GM18499 (cell line): ENCODE measurements around the gene GAL.

ENCODE experiments used
- ATAC-seq: cut with Tn5 transposase; IDR thresholded peaks from one replicate; pipeline ENCODE4 v1.9.1; 2021; ENCODE audit warnings: moderate number of reproducible peaks; ENCODE audit not compliant: insufficient read depth, unreplicated experiment

The GAL gene

DNA sequence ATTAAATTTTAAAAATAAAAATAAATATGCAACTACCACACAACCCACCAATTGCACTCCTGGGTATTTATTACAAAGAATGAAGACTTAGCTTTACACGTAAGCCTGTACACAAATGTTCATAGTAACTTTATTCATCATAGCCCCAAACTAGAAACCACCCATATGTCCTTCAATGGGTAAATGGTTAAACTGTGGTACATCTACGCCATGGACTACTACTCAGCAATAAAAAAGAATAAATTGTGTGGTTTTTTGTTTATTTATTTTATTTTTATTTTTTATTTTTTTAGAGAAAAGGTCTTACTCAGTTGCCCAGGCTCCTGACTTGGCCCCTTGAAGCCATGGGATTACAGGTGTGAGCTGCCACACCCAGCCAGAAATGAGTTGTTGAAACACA is 14.6 kb downstream of the GAL start:
- no peak for ATAC-seq

DNA sequence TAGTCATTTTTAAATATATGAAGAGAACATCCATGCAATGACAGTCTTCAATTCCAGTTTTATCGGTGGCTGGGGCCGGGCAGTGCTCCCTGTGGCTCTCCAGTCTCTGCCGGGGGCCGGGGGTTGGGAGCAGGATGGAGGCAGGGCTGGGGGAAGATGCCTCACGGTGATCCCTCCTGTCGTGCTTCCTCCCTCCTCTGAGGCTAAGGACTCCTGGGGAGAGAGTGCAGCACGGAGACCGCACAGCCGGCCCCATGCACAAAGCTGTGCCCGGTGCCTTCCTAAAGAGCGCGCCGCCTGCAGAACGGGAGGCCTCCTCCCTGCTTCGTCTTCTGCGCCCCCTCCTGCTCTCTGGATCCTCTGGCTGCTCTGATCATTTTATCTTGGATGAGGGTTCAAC is 20.5 kb downstream of the GAL start:
- no peak for ATAC-seq

DNA sequence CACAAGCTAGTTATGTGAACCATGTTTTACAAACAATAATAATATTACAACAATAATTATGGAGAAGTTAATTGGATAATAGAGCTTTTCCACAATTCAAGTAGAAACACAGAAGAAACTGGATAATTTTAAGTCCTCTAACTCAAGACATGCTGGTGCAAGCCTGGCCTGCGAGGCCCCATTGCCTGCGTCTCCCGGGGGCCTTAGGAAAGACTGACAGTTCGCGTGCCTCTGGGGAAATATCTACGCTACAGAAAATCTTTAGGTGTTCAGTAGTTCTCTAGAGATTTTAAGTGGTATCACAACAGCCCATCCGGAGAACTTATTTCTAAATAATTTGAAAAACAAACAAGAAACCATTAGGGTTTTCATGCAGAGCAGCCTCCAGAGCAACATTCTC is 23.2 kb downstream of the GAL start:
- no peak for ATAC-seq

GRCh38 chr11:68709062-68709461 is 24.7 kb downstream of the GAL start:
- ATAC-seq = no peak

GRCh38 chr11:68710409-68710808 is 26.1 kb downstream of the GAL start:
- no peak for ATAC-seq

GRCh38 chr11:68711114-68711513 is 26.8 kb downstream of the GAL start:
- ATAC-seq = no peak

DNA sequence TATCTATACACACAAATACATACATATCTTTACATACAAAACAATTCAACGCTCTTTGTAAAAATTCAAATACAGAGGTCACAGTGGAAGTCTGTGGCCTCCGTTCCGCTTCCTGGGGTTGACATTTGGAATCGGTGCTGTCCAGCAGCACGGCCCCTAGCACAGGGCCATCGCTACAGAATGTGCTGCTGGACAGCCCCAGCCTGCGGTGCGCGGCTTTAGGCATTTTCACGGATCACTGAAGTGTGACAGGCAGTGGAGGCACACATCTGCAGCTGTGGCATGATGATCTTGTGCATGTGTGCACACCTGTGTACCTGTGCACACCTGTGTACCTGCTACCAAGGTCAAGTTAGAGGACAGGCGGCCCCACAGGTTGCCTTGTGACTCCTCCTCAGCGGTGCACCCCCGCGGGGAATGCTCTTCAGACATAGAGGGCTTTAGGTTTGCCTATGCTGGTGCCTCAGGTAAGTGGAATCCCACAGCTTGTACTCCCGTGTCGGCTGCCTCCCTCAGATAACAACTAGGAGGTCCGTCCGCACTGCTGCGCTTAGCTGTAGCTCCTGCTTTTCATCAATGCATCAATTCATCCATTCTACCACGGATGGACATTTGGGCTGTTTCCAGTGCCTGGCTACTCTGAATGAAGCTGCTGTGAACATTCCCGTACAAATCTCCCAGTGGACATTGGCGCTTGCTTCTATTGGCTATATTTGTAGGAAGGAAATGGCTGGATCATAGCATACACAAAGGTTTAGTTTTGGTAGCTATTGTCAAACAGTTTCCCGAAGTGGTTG is 29.9 kb downstream of the GAL start:
- ATAC-seq = no peak

GRCh38 chr11:68715456-68716122 is 31.2 kb downstream of the GAL start:
- ATAC-seq = no peak

GRCh38 chr11:68721075-68721474 is 36.7 kb downstream of the GAL start:
- no peak for ATAC-seq

DNA sequence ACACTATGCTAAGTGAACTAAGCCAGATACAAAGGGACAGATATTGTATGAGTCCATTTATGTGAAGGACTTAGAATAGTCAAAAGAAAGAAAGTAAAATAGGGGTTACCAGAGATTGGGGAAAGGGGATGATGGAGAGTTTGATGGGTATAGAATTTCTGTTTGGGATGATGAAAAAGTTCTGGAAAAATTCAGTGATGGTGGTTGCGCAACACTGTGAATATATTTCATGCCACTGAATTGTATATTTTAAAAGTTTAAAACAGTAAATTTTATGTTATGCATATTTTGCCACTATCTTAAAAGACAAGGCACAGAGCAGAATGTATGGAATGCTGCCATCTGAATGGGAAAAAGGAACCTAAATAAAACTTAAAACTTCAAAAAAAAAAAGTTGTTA is 37.8 kb downstream of the GAL start:
- ATAC-seq = no peak

- ATAC-seq = no peak
Measured at GRCh38 chr11:68724293-68724692, 39.9 kb downstream of the GAL start.

GRCh38 chr11:68727783-68728182 is 43.4 kb downstream of the GAL start:
- no peak for ATAC-seq

DNA sequence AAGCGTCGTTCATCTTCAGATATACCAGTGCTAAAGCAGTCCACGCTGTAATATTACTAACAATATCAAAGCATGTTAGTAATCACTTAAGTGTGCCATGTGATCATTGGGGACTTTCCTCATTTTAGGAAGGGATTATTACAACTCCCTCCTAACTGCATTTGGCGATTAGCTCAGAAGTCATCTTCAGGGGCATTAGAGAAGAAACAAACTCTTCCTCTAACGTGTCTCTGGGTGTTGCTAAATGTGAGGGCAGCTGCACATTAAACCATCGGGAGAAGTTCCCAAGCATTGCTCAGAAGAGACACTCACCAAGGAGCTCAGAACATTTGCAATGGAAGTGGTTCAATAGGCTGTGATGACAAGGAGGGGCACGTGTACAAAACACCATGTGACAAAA is 49.8 kb downstream of the GAL start:
- no peak for ATAC-seq

GRCh38 chr11:68735125-68735524 is 50.8 kb downstream of the GAL start:
- ATAC-seq = no peak

DNA sequence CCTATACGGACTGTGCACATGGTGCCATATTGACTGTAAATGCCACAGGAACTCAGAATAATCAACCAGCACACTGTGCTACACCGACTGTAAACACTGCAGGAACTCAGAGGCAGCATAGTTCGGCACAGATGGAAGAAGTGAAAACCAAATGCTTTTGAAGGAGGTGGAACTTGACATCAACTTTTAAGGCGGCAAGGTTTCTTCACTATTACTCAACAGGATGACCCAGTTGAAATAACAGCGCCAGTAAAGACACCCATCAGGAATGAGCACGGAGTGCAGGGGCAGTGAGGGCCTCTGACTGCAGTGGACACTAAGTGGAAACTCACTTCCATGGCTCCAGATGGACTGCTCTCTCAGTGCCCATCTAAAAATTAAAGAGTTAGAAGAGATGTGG is 51.3 kb downstream of the GAL start:
- no peak for ATAC-seq
